HEK293 (cell line): ENCODE measurements around the gene PCBP2.
A peak's percentile ranks its signal among the peaks of the same experiment; 100 is the strongest.

Experiments used
- CTCF ChIA-PET: fragments of 350-600 bp; formaldehyde crosslinking; extraction: SDS; loops from one replicate; lab custom pipeline; 2021; ENCODE audit warnings: antibody characterized with exemption; lab: Yijun Ruan, JAX
- POLR2A ChIA-PET: fragments of 300-600 bp; formaldehyde crosslinking; extraction: SDS; loops from one replicate; lab custom pipeline; 2020; ENCODE audit warnings: antibody characterized with exemption, inconsistent platforms; lab: Yijun Ruan, JAX
- H3K27ac ChIP-seq: fragments of 200-500 bp; sonication (Bioruptor generic); 2 replicates; pipeline ENCODE4 v1.5.1; 2014; ENCODE audit warnings: low read depth, low read length, control low read depth, inconsistent platforms; ENCODE audit errors: extremely low read depth
- H3K36me3 ChIP-seq, 2 experiments: fragments of 200-500 bp in 1 of 2; sonication (Bioruptor generic) in 1 of 2; 1 replicate in 1 of 2; 2 replicates in 1 of 2; pipeline ENCODE4 v1.5.1; 2014 to 2017; ENCODE audit warnings: inconsistent platforms in 2 of 2, low read length in 2 of 2; ENCODE audit not compliant: control insufficient read depth in 2 of 2, insufficient read depth in 1 of 2
- H3K4me1 ChIP-seq: fragments of 200-500 bp; sonication (Bioruptor generic); 2 replicates; pipeline ENCODE4 v1.5.1; 2014; ENCODE audit warnings: mild to moderate bottlenecking, low read length, inconsistent platforms; ENCODE audit not compliant: control insufficient read depth, insufficient read depth
- H3K4me3 ChIP-seq: 2 replicates; pipeline ENCODE4 v1.5.1; 2011; ENCODE audit warnings: low read depth, mild to moderate bottlenecking, control low read depth, low read length, moderate library complexity
- H3K9me3 ChIP-seq: fragments of 200-500 bp; sonication (Bioruptor generic); 2 replicates; pipeline ENCODE4 v1.5.1; 2014; ENCODE audit warnings: low read depth, low read length, inconsistent platforms; ENCODE audit not compliant: control insufficient read depth, insufficient read depth
- GLIS2 ChIP-seq: fragments of 450-650 bp; formaldehyde crosslinking; IDR thresholded peaks from 2 replicates; pipeline ENCODE4 v1.5.1; 2016; ENCODE audit warnings: missing biosample characterization, missing genetic modification characterization
- KLF9 ChIP-seq: fragments of 450-650 bp; formaldehyde crosslinking; IDR thresholded peaks from 2 replicates; pipeline ENCODE4 v1.5.1; 2016; ENCODE audit warnings: missing biosample characterization, missing genetic modification characterization, low read depth
- SCRT2 ChIP-seq: fragments of 450-650 bp; formaldehyde crosslinking; IDR thresholded peaks from 2 replicates; pipeline ENCODE4 v1.5.1; 2016; ENCODE audit warnings: missing biosample characterization, missing genetic modification characterization
- ZBTB44 ChIP-seq: fragments of 450-650 bp; IDR thresholded peaks from 2 replicates; pipeline ENCODE4 v1.5.1; 2018; ENCODE audit warnings: missing biosample characterization, mild to moderate bottlenecking, missing genetic modification characterization
- ZBTB48 ChIP-seq: fragments of 450-650 bp; formaldehyde crosslinking; IDR thresholded peaks from 2 replicates; pipeline ENCODE4 v1.5.1; 2016; ENCODE audit warnings: missing biosample characterization, missing genetic modification characterization
- ZBTB49 ChIP-seq: fragments of 450-650 bp; formaldehyde crosslinking; IDR thresholded peaks from 2 replicates; pipeline ENCODE4 v1.5.1; 2016; ENCODE audit warnings: missing biosample characterization, missing genetic modification characterization, low read depth
- ZBTB6 ChIP-seq: fragments of 450-650 bp; formaldehyde crosslinking; IDR thresholded peaks from 2 replicates; pipeline ENCODE4 v1.5.1; 2017; ENCODE audit warnings: missing biosample characterization, missing genetic modification characterization
- ZBTB7A ChIP-seq: fragments of 450-650 bp; formaldehyde crosslinking; IDR thresholded peaks from 2 replicates; pipeline ENCODE4 v1.5.1; 2016; ENCODE audit warnings: low read depth, missing biosample characterization, missing genetic modification characterization
- ZNF10 ChIP-seq: fragments of 450-650 bp; formaldehyde crosslinking; IDR thresholded peaks from 2 replicates; pipeline ENCODE4 v1.5.1; 2017; ENCODE audit warnings: missing biosample characterization, missing genetic modification characterization
- ZNF114 ChIP-seq: fragments of 450-650 bp; formaldehyde crosslinking; IDR thresholded peaks from 2 replicates; pipeline ENCODE4 v1.5.0; 2017; ENCODE audit warnings: missing biosample characterization, missing genetic modification characterization
- ZNF16 ChIP-seq: fragments of 450-650 bp; formaldehyde crosslinking; IDR thresholded peaks from 2 replicates; pipeline ENCODE4 v1.5.1; 2016; ENCODE audit warnings: low read depth, missing biosample characterization, missing genetic modification characterization
- ZNF174 ChIP-seq: fragments of 450-650 bp; formaldehyde crosslinking; IDR thresholded peaks from 2 replicates; pipeline ENCODE4 v1.5.0; 2017; ENCODE audit warnings: missing biosample characterization, mild to moderate bottlenecking, missing genetic modification characterization
- ZNF518A ChIP-seq: fragments of 450-650 bp; formaldehyde crosslinking; conservative IDR thresholded peaks from 2 replicates; pipeline ENCODE4 v1.5.1; 2016; ENCODE audit warnings: low read depth, missing biosample characterization, missing genetic modification characterization
- ZNF549 ChIP-seq: fragments of 450-650 bp; IDR thresholded peaks from 2 replicates; pipeline ENCODE4 v1.5.1; 2018; ENCODE audit warnings: missing biosample characterization, missing genetic modification characterization, mild to moderate bottlenecking, inconsistent platforms, moderate library complexity
- ZNF621 ChIP-seq: fragments of 450-650 bp; formaldehyde crosslinking; IDR thresholded peaks from 2 replicates; pipeline ENCODE4 v1.5.1; 2017; ENCODE audit warnings: missing biosample characterization, missing genetic modification characterization

PCBP2 gene

GRCh38 chr12:53499266-53500141 lies 47.6 kb downstream of the PCBP2 start, which contains the start of gene MAP3K12 (continued):
- no peak for TF ChIP-seq ZNF518A (tag by site-specific recombination)
- no peak for TF ChIP-seq ZNF114 (tag by site-specific recombination)
- no peak for TF ChIP-seq ZNF174 (tag by site-specific recombination)
- no peak for TF ChIP-seq ZNF549 (tag by site-specific recombination)

- CTCF ChIA-PET, result interaction anchor here (0.6 to 1.8 kb wide), 10 partner anchors 8 to 246 kb away, joined by 3 to 11 read pairs (median 4); no protein-coding TSS in a partner anchor
- Histone ChIP-seq H3K27ac (peak overlapping the region; percentile 9; the same call in 1 of the 2 replicates), H3K4me3 (peak overlapping the region; percentile 56), H3K4me1 (peaks cover 16% of the 10 kb centered on the region), H3K36me3 (peaks cover 0 to 25% of the 10 kb centered on the region in 2 experiments; a peak in 1 of 3 replicates), H3K9me3 (no peaks in the 10 kb centered on the region)
- POLR2A ChIA-PET, result interaction anchor here (0.6 to 4.6 kb wide), 34 partner anchors 9 to 421 kb away, joined by 3 to 39 read pairs (median 5); partner anchors contain the start of genes AAAS, ATP5MC2, CSAD and MYG1
- TF ChIP-seq KLF9 (tag by site-specific recombination) (0 out of 2 replicates have a peak, but pooled peaks have one; percentile 3), GLIS2 (peak; percentile 21; the same call in 1 of the 2 replicates), ZBTB49 (tag by site-specific recombination) (no peak), ZNF16 (tag by site-specific recombination) (no peak), ZBTB6 (peak; percentile 70), ZNF10 (tag by site-specific recombination) (peak; percentile 94), ZBTB48 (tag by site-specific recombination) (peak; percentile 33; the same call in 1 of the 2 replicates), ZBTB44 (tag by site-specific recombination) (no peak), SCRT2 (tag by site-specific recombination) (0 out of 2 replicates have a peak, but pooled peaks have one; percentile 14), ZNF621 (no peak), ZBTB7A (tag by site-specific recombination) (peak; percentile 51; the same call in 1 of the 2 replicates)
Observed at GRCh38 chr12:53500142-53500775, 48.4 kb downstream of the PCBP2 start.
